Measurements from ENCODE around the gene ABCB1.

ABCB1 gene

GRCh38 chr7:87600130-87601124 lies at the start of gene ABCB1:
Gene ABCB1 (minus strand): TSS chr7:87600884. CDS start chr7:87600184, 700 bp downstream.
- peak; percentile 72 for DNase-seq (ENCODE audit: low spot score)

- DNase-seq (ENCODE audit: low spot score) = no peak
Measured at GRCh38 chr7:87648316-87648715, 47.6 kb upstream of the ABCB1 start.

GRCh38 chr7:87645446-87645845 lies 44.8 kb upstream of the ABCB1 start:
- DNase-seq (ENCODE audit: low spot score) = no peak

- DNase-seq (ENCODE audit: low spot score) = no peak
Measured at GRCh38 chr7:87635921-87636320, 35.2 kb upstream of the ABCB1 start.

GRCh38 chr7:87628780-87629569 lies 28.3 kb upstream of the ABCB1 start:
- DNase-seq (ENCODE audit: low spot score) = peak; percentile 7

GRCh38 chr7:87627634-87627994 lies 26.9 kb upstream of the ABCB1 start:
- no peak for DNase-seq (ENCODE audit: low spot score)

GRCh38 chr7:87625101-87625500 lies 24.4 kb upstream of the ABCB1 start:
- DNase-seq (ENCODE audit: low spot score) = no peak

- DNase-seq (ENCODE audit: low spot score) = no peak
Measured at GRCh38 chr7:87624628-87625027, 23.9 kb upstream of the ABCB1 start.

- no peak for DNase-seq (ENCODE audit: low spot score)
Measured at GRCh38 chr7:87615197-87615596, 14.5 kb upstream of the ABCB1 start.

- no peak for DNase-seq (ENCODE audit: low spot score)
Measured at GRCh38 chr7:87609916-87610315, 9.2 kb upstream of the ABCB1 start.

- DNase-seq (ENCODE audit: low spot score) = no peak
Measured at GRCh38 chr7:87608431-87608830, 7.7 kb upstream of the ABCB1 start.

GRCh38 chr7:87604264-87604663 lies 3.6 kb upstream of the ABCB1 start:
- no peak for DNase-seq (ENCODE audit: low spot score)

- no peak for DNase-seq (ENCODE audit: low spot score)
Measured at GRCh38 chr7:87599336-87599735, 1.3 kb downstream of the ABCB1 start.

- no peak for DNase-seq (ENCODE audit: low spot score)
Measured at GRCh38 chr7:87598234-87599009, 2.3 kb downstream of the ABCB1 start.

- no peak for DNase-seq (ENCODE audit: low spot score)
Measured at GRCh38 chr7:87596696-87597095, 4.0 kb downstream of the ABCB1 start.

- no peak for DNase-seq (ENCODE audit: low spot score)
Measured at GRCh38 chr7:87596136-87596535, 4.5 kb downstream of the ABCB1 start.

- no peak for DNase-seq (ENCODE audit: low spot score)
Measured at GRCh38 chr7:87592300-87592699, 8.4 kb downstream of the ABCB1 start.

GRCh38 chr7:87591211-87591610 lies 9.5 kb downstream of the ABCB1 start:
- no peak for DNase-seq (ENCODE audit: low spot score)

GRCh38 chr7:87590578-87590977 lies 10.1 kb downstream of the ABCB1 start:
- no peak for DNase-seq (ENCODE audit: low spot score)

- DNase-seq (ENCODE audit: low spot score) = no peak
Measured at GRCh38 chr7:87589631-87590030, 11.1 kb downstream of the ABCB1 start.

GRCh38 chr7:87581723-87582122 lies 19.0 kb downstream of the ABCB1 start:
- DNase-seq (ENCODE audit: low spot score) = no peak

GRCh38 chr7:87580636-87581035 lies 20.0 kb downstream of the ABCB1 start:
- DNase-seq (ENCODE audit: low spot score) = no peak

Data from AG08396 (cell line).